HL-60 (cell line): Measurements from ENCODE around the gene NEAT1.

ENCODE experiments used
- CTCF ChIP-seq: IDR thresholded peaks from one replicate; pipeline ENCODE4 v1.5.1; 2011; ENCODE audit warnings: low read length, control low read depth, inconsistent platforms; ENCODE audit not compliant: insufficient read depth
- GABPA ChIP-seq: IDR thresholded peaks from 2 replicates; pipeline ENCODE4 v1.6.1; 2012; ENCODE audit warnings: low read depth
- POLR2AphosphoS5 ChIP-seq: IDR thresholded peaks from 2 replicates; pipeline ENCODE4 v1.6.1; 2012; ENCODE audit warnings: low read depth
- REST ChIP-seq: IDR thresholded peaks from 2 replicates; pipeline ENCODE4 v1.6.1; 2012; ENCODE audit warnings: low read depth; ENCODE audit not compliant: insufficient replicate concordance
- SPI1 ChIP-seq: IDR thresholded peaks from 2 replicates; pipeline ENCODE4 v1.6.1; 2012; ENCODE audit warnings: low read depth, mild to moderate bottlenecking, borderline replicate concordance

GRCh38 chr11:65379698-65380459 lies 42.7 kb upstream of the NEAT1 start:
- no peak for TF ChIP-seq CTCF
- no peak for TF ChIP-seq REST
- no peak for TF ChIP-seq SPI1
- no peak for TF ChIP-seq POLR2AphosphoS5
- TF ChIP-seq GABPA: no peak
